Muscle of leg (tissue), 11 donors: ENCODE measurements around the gene CAB39L. TPM values are rescaled to one million over a fixed set of nuclear protein-coding genes. Genes with fewer than 3 reads are reported as not detected.

Experiments
- DNase-seq: peaks from one replicate; pipeline ENCODE4 v3.0.0; 2013
- H3K27ac ChIP-seq: one replicate; pipeline ENCODE4 v1.5.1; 2013; ENCODE audit warnings: mild to moderate bottlenecking, low read length, control low read depth
- H3K27me3 ChIP-seq: one replicate; pipeline ENCODE4 v1.6.1; 2013; ENCODE audit warnings: low read length; ENCODE audit not compliant: control insufficient read depth, insufficient read depth
- H3K36me3 ChIP-seq: one replicate; pipeline ENCODE4 v1.6.1; 2013; ENCODE audit warnings: low read length; ENCODE audit not compliant: control insufficient read depth, insufficient read depth
- H3K4me1 ChIP-seq: one replicate; pipeline ENCODE4 v1.6.1; 2013; ENCODE audit warnings: low read length; ENCODE audit not compliant: control insufficient read depth, insufficient read depth
- H3K4me3 ChIP-seq: one replicate; pipeline ENCODE4 v1.5.1; 2013; ENCODE audit warnings: low read length, control low read depth
- H3K9me3 ChIP-seq: replicated peaks from 2 replicates; pipeline ENCODE4 v1.6.1; 2013; ENCODE audit warnings: low read depth, low read length; ENCODE audit not compliant: control insufficient read depth
- WGBS: methylation state at CpG from one replicate; pipeline ENCODE4 v1.1.5; 2013; ENCODE audit warnings: missing lambda C conversion rate; ENCODE audit not compliant: insufficient coverage; 5-methylcytosine and 5-hydroxymethylcytosine counted together
- polyA plus RNA-seq, 8 donors: library from polyadenylated mRNA; unstranded; fragments of 120-200 nt; gene quantifications; one replicate each; pipeline versions ENCODE4 v1.2.1 to v1.2.3, GENCODE V29; 2013; ENCODE audit warnings: inconsistent platforms in 1 of 8, low replicate concordance in 1 of 8; ENCODE audit not compliant: insufficient read length in 8 of 8, insufficient read depth in 1 of 8
- total RNA-seq: library from RNA; stranded (reverse); fragments of 120-200 nt; gene quantifications from one replicate; pipeline ENCODE4 v1.2.4, GENCODE V29; 2013

The CAB39L gene
- total and polyA plus RNA-seq, 9 donors: 3.5 to 6.1 (median 4.5) TPM

DNA sequence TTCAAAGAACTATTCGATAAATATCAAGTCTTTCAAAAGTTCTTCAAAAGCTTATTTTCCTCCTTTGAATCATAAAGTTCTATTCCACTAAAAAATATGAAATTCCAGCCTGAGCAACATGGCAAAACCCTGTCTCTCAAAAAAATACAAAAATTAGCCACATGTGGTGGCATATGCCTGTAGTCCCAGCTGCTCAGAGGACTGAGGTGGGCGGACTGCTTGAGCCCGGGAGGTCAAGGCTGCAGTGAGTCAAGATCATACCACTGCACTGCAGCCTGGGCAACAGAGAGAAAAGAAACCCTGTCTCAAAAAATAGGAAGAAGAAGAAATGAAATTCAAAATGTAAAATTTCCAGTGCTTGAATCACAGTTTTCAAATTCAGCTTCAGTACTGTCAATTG, 24.6 kb downstream of the CAB39L start:
- no peak for DNase-seq
- Histone ChIP-seq H3K36me3 (no peaks in the 10 kb centered on the region), H3K4me3 (no peak overlapping the region), H3K4me1 (no peaks in the 10 kb centered on the region), H3K9me3 (no peaks in the 10 kb centered on the region), H3K27ac (no peak overlapping the region), H3K27me3 (no peaks in the 10 kb centered on the region)
- WGBS: no CpG with 5 or more reads among the region's 3 CpGs

GRCh38 chr13:49418206-49418605, 25.7 kb downstream of the CAB39L start:
- Histone ChIP-seq H3K27me3 (no peaks in the 10 kb centered on the region), H3K27ac (no peak overlapping the region), H3K4me3 (no peak overlapping the region), H3K36me3 (no peaks in the 10 kb centered on the region), H3K9me3 (no peaks in the 10 kb centered on the region), H3K4me1 (no peaks in the 10 kb centered on the region)
- WGBS: 100% methylated on average over 1 of the region's 1 CpG
- no peak for DNase-seq

DNA sequence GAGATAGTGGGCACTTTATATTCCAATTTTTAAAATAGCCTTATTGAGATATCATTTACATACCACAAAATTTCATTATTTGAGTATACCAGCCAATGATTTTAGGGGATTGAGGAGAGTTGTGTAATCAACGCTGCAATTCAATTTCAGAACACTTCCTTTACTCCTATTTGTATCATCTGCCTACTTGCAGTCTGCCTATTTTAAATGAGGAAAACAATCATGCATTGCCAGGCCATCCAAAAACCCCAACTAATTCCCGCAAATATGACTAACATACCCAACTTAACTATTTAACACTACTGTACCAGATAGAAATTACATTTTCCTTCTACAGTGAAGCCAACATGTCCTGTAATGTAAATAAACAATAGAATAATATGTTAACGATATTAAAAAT, 26.7 kb downstream of the CAB39L start:
- H3K4me3 ChIP-seq: no peak overlapping the region
- no peaks in the 10 kb centered on the region for H3K27me3 ChIP-seq
- no peak overlapping the region for H3K27ac ChIP-seq
- no CpG with 5 or more reads among the region's 3 CpGs for WGBS
- H3K36me3 ChIP-seq: no peaks in the 10 kb centered on the region
- no peaks in the 10 kb centered on the region for H3K4me1 ChIP-seq
- no peaks in the 10 kb centered on the region for H3K9me3 ChIP-seq
- DNase-seq: no peak

DNA sequence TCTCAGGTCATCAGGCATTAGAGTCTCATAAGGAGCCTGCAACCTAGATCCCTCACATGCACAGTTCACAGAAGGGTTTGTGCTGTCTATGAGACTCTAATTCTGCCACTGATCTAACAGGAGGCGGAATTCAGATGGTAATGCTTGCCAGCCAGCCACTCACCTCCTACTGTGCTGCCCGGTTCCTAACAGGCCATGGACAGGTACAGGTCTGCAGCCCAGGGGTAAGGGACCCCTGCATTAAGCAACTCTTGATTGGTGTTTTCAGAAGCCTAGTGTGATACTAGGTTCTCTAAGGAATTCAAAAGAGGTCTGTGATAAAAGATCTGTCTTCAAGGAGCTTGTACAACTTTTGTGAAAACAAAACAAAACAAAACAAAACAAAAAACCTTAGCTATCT, 31.1 kb downstream of the CAB39L start:
- no peaks in the 10 kb centered on the region for H3K36me3 ChIP-seq
- H3K27ac ChIP-seq: no peak overlapping the region
- no peak for DNase-seq
- no peaks in the 10 kb centered on the region for H3K27me3 ChIP-seq
- no peaks in the 10 kb centered on the region for H3K9me3 ChIP-seq
- WGBS: 100% methylated on average over 1 of the region's 2 CpGs
- H3K4me1 ChIP-seq: no peaks in the 10 kb centered on the region
- no peak overlapping the region for H3K4me3 ChIP-seq

GRCh38 chr13:49411353-49411752, 32.5 kb downstream of the CAB39L start:
- H3K4me1 ChIP-seq: no peaks in the 10 kb centered on the region
- no peak overlapping the region for H3K27ac ChIP-seq
- H3K9me3 ChIP-seq: no peaks in the 10 kb centered on the region
- 100% methylated on average over 1 of the region's 5 CpGs for WGBS
- H3K4me3 ChIP-seq: no peak overlapping the region
- H3K36me3 ChIP-seq: no peaks in the 10 kb centered on the region
- no peaks in the 10 kb centered on the region for H3K27me3 ChIP-seq
- DNase-seq: no peak

- no peaks in the 10 kb centered on the region for H3K27me3 ChIP-seq
- H3K9me3 ChIP-seq: no peaks in the 10 kb centered on the region
- H3K27ac ChIP-seq: no peak overlapping the region
- no peak overlapping the region for H3K4me3 ChIP-seq
- H3K36me3 ChIP-seq: no peaks in the 10 kb centered on the region
- H3K4me1 ChIP-seq: no peaks in the 10 kb centered on the region
- DNase-seq: no peak
Measured at GRCh38 chr13:49410477-49410876, 33.4 kb downstream of the CAB39L start.

DNA sequence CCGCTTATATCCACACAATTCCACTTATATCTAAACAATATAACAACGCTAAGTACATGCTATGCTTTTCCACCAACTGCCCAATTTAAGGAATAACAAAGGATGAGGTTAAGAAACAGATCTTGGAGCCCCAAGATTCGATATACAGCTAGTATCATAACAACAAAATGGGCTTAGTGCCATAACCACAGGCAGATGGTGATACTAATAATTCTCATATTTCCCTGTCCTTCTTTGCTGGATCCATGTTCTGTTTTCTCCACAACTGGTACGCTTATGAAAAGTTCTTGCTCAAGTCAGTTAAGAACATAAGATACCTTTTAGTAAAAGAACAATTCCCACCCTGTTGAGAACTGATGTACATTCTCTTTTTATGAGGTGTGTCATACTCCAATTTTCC, 33.9 kb downstream of the CAB39L start:
- no peak for DNase-seq
- Histone ChIP-seq H3K27me3 (no peaks in the 10 kb centered on the region), H3K27ac (no peak overlapping the region), H3K36me3 (no peaks in the 10 kb centered on the region), H3K4me3 (no peak overlapping the region), H3K4me1 (no peaks in the 10 kb centered on the region), H3K9me3 (no peaks in the 10 kb centered on the region)
- 57% methylated on average over 1 of the region's 4 CpGs for WGBS

DNA sequence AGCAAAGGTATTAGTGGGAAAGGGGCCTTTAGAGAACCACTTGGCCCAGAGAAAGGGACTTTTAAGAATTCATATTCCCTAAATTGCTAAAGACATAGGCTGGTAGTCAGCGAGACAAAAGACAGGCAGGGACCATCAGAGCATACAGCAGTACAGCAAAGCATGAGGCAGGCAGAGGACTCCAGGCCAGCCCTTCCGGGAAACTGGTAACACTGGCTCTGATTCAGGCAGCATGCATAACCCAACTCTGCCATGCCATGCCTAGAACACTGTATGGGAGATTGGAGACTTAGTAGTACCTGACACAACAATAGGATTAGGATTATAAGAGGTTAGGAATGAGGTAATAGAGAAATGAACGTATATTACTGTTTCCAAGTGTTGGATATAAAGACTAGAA, 34.9 kb downstream of the CAB39L start:
- no peak for DNase-seq
- no peaks in the 10 kb centered on the region for H3K27me3 ChIP-seq
- no peak overlapping the region for H3K4me3 ChIP-seq
- H3K9me3 ChIP-seq: peaks cover 4% of the 10 kb centered on the region
- H3K4me1 ChIP-seq: no peaks in the 10 kb centered on the region
- WGBS: 86% methylated on average over 1 of the region's 3 CpGs
- no peaks in the 10 kb centered on the region for H3K36me3 ChIP-seq
- H3K27ac ChIP-seq: no peak overlapping the region

DNA sequence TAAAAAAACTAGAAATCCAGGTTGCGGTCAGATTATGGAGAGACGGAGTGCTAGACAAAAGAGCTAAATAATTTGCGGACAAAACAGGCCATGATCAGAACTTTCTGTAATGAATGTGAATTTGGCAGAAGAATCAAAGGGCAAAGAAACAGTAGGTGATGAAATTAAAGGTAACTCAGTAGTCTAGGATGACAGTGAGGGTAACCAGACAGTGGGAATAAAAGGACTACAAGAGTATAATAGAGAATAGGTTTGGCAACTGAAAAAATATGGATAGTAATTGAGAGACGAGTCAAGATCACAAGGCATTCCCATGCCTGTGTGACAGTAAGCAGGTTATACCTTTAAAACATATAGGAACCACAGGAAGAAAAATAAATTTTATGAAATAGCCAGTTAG, 35.9 kb downstream of the CAB39L start:
- Histone ChIP-seq H3K36me3 (no peaks in the 10 kb centered on the region), H3K9me3 (peaks cover 6% of the 10 kb centered on the region), H3K27me3 (no peaks in the 10 kb centered on the region), H3K4me3 (no peak overlapping the region), H3K27ac (no peak overlapping the region), H3K4me1 (no peaks in the 10 kb centered on the region)
- no peak for DNase-seq
- WGBS: 89% methylated on average over 3 of the region's 4 CpGs

DNA sequence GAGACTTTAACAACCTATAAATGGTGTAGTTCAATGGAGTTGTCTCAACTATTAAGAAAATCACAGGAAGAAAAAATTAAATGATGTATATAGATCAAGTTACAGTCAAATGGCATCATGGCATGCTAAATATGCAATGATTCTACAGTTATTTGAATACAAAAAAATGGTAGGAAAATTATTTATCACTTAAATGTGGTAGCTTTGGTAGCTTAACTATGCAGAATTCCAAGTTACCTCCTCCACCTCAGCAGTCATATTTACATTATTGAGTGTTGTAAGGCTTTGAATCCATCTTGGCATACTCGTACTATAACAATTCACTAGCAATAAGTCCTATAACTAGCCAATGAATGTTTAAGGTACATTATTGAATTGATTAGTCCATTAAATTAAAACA, 36.8 kb downstream of the CAB39L start:
- no peaks in the 10 kb centered on the region for H3K27me3 ChIP-seq
- H3K27ac ChIP-seq: no peak overlapping the region
- H3K9me3 ChIP-seq: peaks cover 6% of the 10 kb centered on the region
- H3K4me1 ChIP-seq: no peaks in the 10 kb centered on the region
- no peak overlapping the region for H3K4me3 ChIP-seq
- DNase-seq: no peak
- WGBS: no CpG with 5 or more reads among the region's 1 CpG
- no peaks in the 10 kb centered on the region for H3K36me3 ChIP-seq

DNA sequence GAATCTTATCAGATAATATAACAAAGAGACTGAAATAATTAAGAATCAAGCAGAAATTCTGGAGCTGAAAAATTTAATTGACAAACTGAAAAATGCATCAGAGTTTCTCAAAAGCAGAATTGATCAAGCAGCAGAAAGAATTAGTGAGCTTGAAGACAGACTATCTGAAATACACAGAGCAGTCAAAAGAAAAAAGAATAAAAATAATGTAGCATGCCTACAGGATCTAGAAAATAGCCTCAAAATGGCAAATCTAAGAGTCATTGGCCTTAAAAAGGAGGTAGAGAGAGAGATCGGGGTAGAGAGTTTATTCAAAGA, 39.2 kb downstream of the CAB39L start:
- no peaks in the 10 kb centered on the region for H3K36me3 ChIP-seq
- H3K4me1 ChIP-seq: no peaks in the 10 kb centered on the region
- WGBS: no CpG with 5 or more reads among the region's 1 CpG
- H3K4me3 ChIP-seq: no peak overlapping the region
- H3K27me3 ChIP-seq: no peaks in the 10 kb centered on the region
- DNase-seq: no peak
- H3K27ac ChIP-seq: no peak overlapping the region
- H3K9me3 ChIP-seq: peaks cover 6% of the 10 kb centered on the region
